Measurements from ENCODE around the gene CD44.

GRCh38 chr11:35235157-35235468 lies 96.1 kb downstream of the CD44 start:
- no peak for TF ChIP-seq EP300 (conservative IDR thresholded peaks at IDR 0.05; ENCODE audit: poor library complexity, severe bottlenecking)
- TF ChIP-seq EZH2 (IDR thresholded peaks at IDR 0.05; ENCODE audit: borderline replicate concordance, insufficient read depth, low read length, poor library complexity, severe bottlenecking), result no peak
